Hematopoietic multipotent progenitor cell (in vitro differentiated cells): ENCODE data around the gene PCDHGA1. TPM values are rescaled to one million over a fixed set of nuclear protein-coding genes. Genes with fewer than 3 reads are reported as not detected.
A peak's percentile ranks its signal among the peaks of the same experiment; 100 is the strongest.

Experiments
- DNase-seq, 3 donors: peaks; one replicate each; pipeline ENCODE4 v3.0.0-alpha.2; 2011 to 2015; ENCODE audit warnings: low read depth in 2 of 3, low spot score in 2 of 3
- total RNA-seq: library from RNA; depleted of rRNA; stranded (reverse); fragments of >200 nt; gene quantifications from one replicate; pipeline ENCODE4 v1.2.3, GENCODE V29; 2012

PCDHGA1 gene
- total RNA-seq, 1 donor, result under 0.01 TPM

- DNase-seq, result no peak
Observed at GRCh38 chr5:141510160-141510559, 179.8 kb downstream of the PCDHGA1 start.

- DNase-seq, result no peak
Observed at GRCh38 chr5:141510850-141511601, 180.7 kb downstream of the PCDHGA1 start.

- DNase-seq, result no peak
Observed at GRCh38 chr5:141511771-141512325, 181.5 kb downstream of the PCDHGA1 start.

GRCh38 chr5:141512390-141512910, 182.1 kb downstream of the PCDHGA1 start:
- peak; percentile 63 to 86 (median 74) for DNase-seq

GRCh38 chr5:141512911-141513626, 182.8 kb downstream of the PCDHGA1 start:
- DNase-seq, result peak in 2 of 3 donors; percentile 35 to 56

- peak in 2 of 3 donors; percentile 74 to 84 for DNase-seq
Observed at GRCh38 chr5:141513627-141514329, 183.5 kb downstream of the PCDHGA1 start.

GRCh38 chr5:141514330-141515133, 184.2 kb downstream of the PCDHGA1 start:
- DNase-seq, result no peak

GRCh38 chr5:141515141-141515540, 184.8 kb downstream of the PCDHGA1 start:
- DNase-seq, result no peak

- no peak for DNase-seq
Observed at GRCh38 chr5:141515946-141516671, 185.8 kb downstream of the PCDHGA1 start.

- no peak for DNase-seq
Observed at GRCh38 chr5:141516672-141517025, 186.3 kb downstream of the PCDHGA1 start.

- no peak for DNase-seq
Observed at GRCh38 chr5:141517312-141517711, 187.0 kb downstream of the PCDHGA1 start.

- no peak for DNase-seq
Observed at GRCh38 chr5:141517880-141518617, 187.7 kb downstream of the PCDHGA1 start.

- no peak for DNase-seq
Observed at GRCh38 chr5:141518618-141519015, 188.3 kb downstream of the PCDHGA1 start.

- no peak for DNase-seq
Observed at GRCh38 chr5:141519605-141520565, 189.6 kb downstream of the PCDHGA1 start.

- peak in 2 of 3 donors; percentile 38 to 58 for DNase-seq
Observed at GRCh38 chr5:141521244-141521781, 191.0 kb downstream of the PCDHGA1 start.

- no peak for DNase-seq
Observed at GRCh38 chr5:141522301-141522700, 192.0 kb downstream of the PCDHGA1 start.

- no peak for DNase-seq
Observed at GRCh38 chr5:141523991-141524390, 193.7 kb downstream of the PCDHGA1 start.
